ENCODE data around the gene IZUMO2.

- TF ChIP-seq CTCF (IDR thresholded peaks at IDR 0.05 in 4 of 5, conservative IDR thresholded peaks at IDR 0.05 in 1 of 5) = no peak
- TF ChIP-seq POLR2A (IDR thresholded peaks at IDR 0.05) = no peak
Observed at GRCh38 chr19:50155520-50156109, 7.5 kb downstream of the IZUMO2 start.

Measured in gastrocnemius medialis (tissue), 4 donors.